DMS53 (cell line): ENCODE results near the gene TRIM2.

Experiments
- DNase-seq: peaks from one replicate; lab custom pipeline; 2025; lab: John Stamatoyannopoulos, UW

TRIM2 gene

GRCh38 chr4:153375303-153375702 is 171.1 kb downstream of the TRIM2 start:
- DNase-seq, result no peak

DNA sequence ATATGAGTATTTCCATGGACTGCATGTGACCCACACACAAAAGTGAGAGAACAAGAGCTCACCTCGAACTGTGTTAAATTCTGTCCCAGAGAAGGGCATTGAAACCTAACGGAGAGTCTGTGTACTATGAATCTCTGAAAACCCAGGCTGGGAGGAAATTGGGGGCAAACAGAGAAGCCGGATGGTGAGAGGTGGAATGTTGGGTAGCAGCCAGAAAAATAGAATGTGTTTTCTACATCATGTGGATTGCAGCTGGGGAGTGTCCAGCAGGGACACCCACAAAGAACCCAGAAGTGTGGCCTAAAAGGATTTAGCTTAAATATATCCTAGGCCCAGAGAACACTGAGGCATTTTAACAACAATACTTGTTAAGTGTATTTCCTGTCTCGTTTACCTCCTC is 178.9 kb downstream of the TRIM2 start:
- DNase-seq, result no peak

DNA sequence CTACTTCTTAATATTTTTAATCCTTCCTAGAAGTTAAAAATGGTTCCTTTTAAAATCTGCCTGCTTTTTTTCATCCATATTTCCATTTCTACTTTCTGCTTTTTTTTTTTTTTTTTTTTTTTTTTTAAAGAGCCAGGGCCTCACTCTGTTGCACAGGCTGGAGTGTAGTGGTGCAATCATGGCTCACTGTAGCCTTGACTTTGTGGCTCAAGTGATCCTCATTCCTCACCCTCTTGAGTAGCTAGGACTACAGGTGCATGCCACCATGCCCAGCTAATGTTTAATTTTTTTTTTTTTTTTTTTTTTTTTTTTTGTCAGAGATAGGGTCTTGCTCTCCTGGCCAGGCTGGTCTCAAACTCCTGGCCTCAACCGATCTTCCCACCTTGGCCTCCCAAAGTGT is 179.9 kb downstream of the TRIM2 start:
- no peak for DNase-seq

GRCh38 chr4:153385784-153386183 is 181.5 kb downstream of the TRIM2 start:
- no peak for DNase-seq

- DNase-seq, result no peak
Measured at GRCh38 chr4:153387981-153388380, 183.7 kb downstream of the TRIM2 start.
